WTC11 (cell line): ENCODE measurements around the gene LRP1. TPM values are rescaled to one million over a fixed set of nuclear protein-coding genes. Genes with fewer than 3 reads are reported as not detected.
A peak's percentile ranks its signal among the peaks of the same experiment; 100 is the strongest.

Experiments used
- ATAC-seq: fragments of 200-7000 bp; cut with Tn5 transposase; 2 replicates; pipeline ENCODE4 v1.10.0; 2021; ENCODE audit warnings: mild to moderate bottlenecking, moderate library complexity
- CTCF ChIA-PET: fragments of 300-600 bp; sonication (Branson Sonifier 250); formaldehyde crosslinking; loops from one replicate; lab custom pipeline; 2021; ENCODE audit warnings: antibody characterized with exemption; lab: Charles Lee
- POLR2A ChIA-PET: fragments of 350-600 bp; sonication (Branson Sonifier 250); formaldehyde crosslinking; loops from one replicate; lab custom pipeline; 2021; ENCODE audit warnings: antibody characterized with exemption; lab: Charles Lee
- DNase-seq: peaks from one replicate; pipeline ENCODE4 v3.0.0; 2021; ENCODE audit warnings: low spot score
- H3K27ac Mint-ChIP-seq: 2 replicates; pipeline ENCODE4 v1.8.0; 2021; ENCODE audit warnings: mixed read lengths
- H3K27me3 Mint-ChIP-seq: 2 replicates; pipeline ENCODE4 v1.8.0; 2021; ENCODE audit warnings: low read depth, mild to moderate bottlenecking, moderate library complexity, mixed read lengths
- H3K36me3 Mint-ChIP-seq: 2 replicates; pipeline ENCODE4 v1.8.0; 2021; ENCODE audit warnings: mixed read lengths
- H3K4me1 Mint-ChIP-seq: 2 replicates; pipeline ENCODE4 v1.8.0; 2022; ENCODE audit warnings: mixed read lengths
- H3K4me3 Mint-ChIP-seq: 2 replicates; pipeline ENCODE4 v1.8.0; 2021; ENCODE audit warnings: mild to moderate bottlenecking, moderate library complexity, mixed read lengths
- H3K9me3 Mint-ChIP-seq: 2 replicates; pipeline ENCODE4 v1.8.0; 2021; ENCODE audit warnings: mixed read lengths
- ATF3 ChIP-seq: sonication (generic); formaldehyde crosslinking; conservative IDR thresholded peaks from 2 replicates; pipeline ENCODE4 v1.8.1; 2022; ENCODE audit warnings: mild to moderate bottlenecking, missing genetic modification reagents
- ATF6 ChIP-seq: sonication (generic); formaldehyde crosslinking; IDR thresholded peaks from 2 replicates; pipeline ENCODE4 v1.8.1; 2023; ENCODE audit warnings: mild to moderate bottlenecking, missing genetic modification reagents
- CBFB ChIP-seq: sonication (generic); formaldehyde crosslinking; IDR thresholded peaks from 2 replicates; pipeline ENCODE4 v1.8.1; 2022; ENCODE audit warnings: mild to moderate bottlenecking, low read depth, missing genetic modification reagents
- E2F1 ChIP-seq: sonication (generic); formaldehyde crosslinking; IDR thresholded peaks from 2 replicates; pipeline ENCODE4 v1.8.0; 2022; ENCODE audit warnings: mild to moderate bottlenecking, missing genetic modification reagents
- E2F4 ChIP-seq: sonication (generic); formaldehyde crosslinking; IDR thresholded peaks from 2 replicates; pipeline ENCODE4 v1.8.1; 2022; ENCODE audit warnings: low read depth, mild to moderate bottlenecking, moderate library complexity, missing genetic modification reagents, borderline replicate concordance
- E2F5 ChIP-seq: sonication (generic); formaldehyde crosslinking; IDR thresholded peaks from 2 replicates; pipeline ENCODE4 v1.8.1; 2022; ENCODE audit warnings: mild to moderate bottlenecking, moderate library complexity, missing genetic modification reagents
- ETV6 ChIP-seq: sonication (generic); formaldehyde crosslinking; IDR thresholded peaks from 2 replicates; pipeline ENCODE4 v1.8.1; 2022; ENCODE audit warnings: mild to moderate bottlenecking, missing genetic modification reagents
- FOXP1 ChIP-seq: sonication (generic); formaldehyde crosslinking; IDR thresholded peaks from 2 replicates; pipeline ENCODE4 v1.8.0; 2022; ENCODE audit warnings: missing genetic modification reagents, mild to moderate bottlenecking, moderate library complexity, borderline replicate concordance
- IRF1 ChIP-seq: sonication (generic); formaldehyde crosslinking; IDR thresholded peaks from 2 replicates; pipeline ENCODE4 v1.8.0; 2023; ENCODE audit warnings: missing genetic modification reagents
- IRF2 ChIP-seq: sonication (generic); formaldehyde crosslinking; IDR thresholded peaks from 2 replicates; pipeline ENCODE4 v1.8.0; 2022; ENCODE audit warnings: low read depth, missing genetic modification reagents, borderline replicate concordance
- NFYB ChIP-seq: sonication (generic); formaldehyde crosslinking; conservative IDR thresholded peaks from 2 replicates; pipeline ENCODE4 v1.8.0; 2022; ENCODE audit warnings: low read depth, missing genetic modification reagents
- NR1H2 ChIP-seq: sonication (generic); formaldehyde crosslinking; IDR thresholded peaks from 2 replicates; pipeline ENCODE4 v1.9.0; 2021; ENCODE audit warnings: mild to moderate bottlenecking, moderate library complexity, missing genetic modification reagents
- NR3C1 ChIP-seq: sonication (generic); formaldehyde crosslinking; conservative IDR thresholded peaks from 2 replicates; pipeline ENCODE4 v1.8.1; 2023; ENCODE audit warnings: low read depth, mild to moderate bottlenecking, missing genetic modification reagents
- PRRX2 ChIP-seq: fragments of 250-450 bp; sonication (Bioruptor Pico); IDR thresholded peaks from 2 replicates; pipeline ENCODE4 v1.8.0; 2021; ENCODE audit warnings: mild to moderate bottlenecking
- SMAD3 ChIP-seq: sonication (generic); formaldehyde crosslinking; IDR thresholded peaks from 2 replicates; pipeline ENCODE4 v1.8.0; 2022; ENCODE audit warnings: missing genetic modification reagents, mild to moderate bottlenecking, borderline replicate concordance
- TP53 ChIP-seq: sonication (generic); formaldehyde crosslinking; IDR thresholded peaks from 2 replicates; pipeline ENCODE4 v1.8.1; 2023; ENCODE audit warnings: mild to moderate bottlenecking, missing genetic modification reagents
- ZNF121 ChIP-seq: sonication (generic); formaldehyde crosslinking; IDR thresholded peaks from 2 replicates; pipeline ENCODE4 v1.8.0; 2023; ENCODE audit warnings: missing genetic modification reagents
- ZNF138 ChIP-seq: sonication (generic); formaldehyde crosslinking; conservative IDR thresholded peaks from 2 replicates; pipeline ENCODE4 v1.8.1; 2022; ENCODE audit warnings: mild to moderate bottlenecking, moderate library complexity, missing genetic modification reagents
- ZNF396 ChIP-seq: fragments of 250-450 bp; sonication (Bioruptor Pico); IDR thresholded peaks from 2 replicates; pipeline ENCODE4 v1.8.0; 2021; ENCODE audit warnings: mild to moderate bottlenecking, moderate library complexity, borderline replicate concordance
- ZNF416 ChIP-seq: fragments of 250-450 bp; sonication (Bioruptor Pico); IDR thresholded peaks from 2 replicates; pipeline ENCODE4 v1.9.0; 2021; ENCODE audit warnings: mild to moderate bottlenecking, inconsistent platforms
- ZNF671 ChIP-seq: fragments of 250-450 bp; sonication (Bioruptor Pico); IDR thresholded peaks from 2 replicates; pipeline ENCODE4 v1.8.0; 2021; ENCODE audit warnings: mild to moderate bottlenecking
- total RNA-seq: library from RNA; stranded (reverse); gene quantifications from 3 replicates; pipeline ENCODE4 v1.2.3, GENCODE V29; 2021
- TF ChIP-seq, protein P1 (sequence below): sonication (generic); formaldehyde crosslinking; IDR thresholded peaks from 2 replicates; pipeline ENCODE4 v1.8.0; 2022; ENCODE audit warnings: mild to moderate bottlenecking, missing genetic modification reagents
- TF ChIP-seq, protein P2 (sequence below): fragments of 250-450 bp; sonication (Bioruptor Pico); IDR thresholded peaks from 2 replicates; pipeline ENCODE4 v1.9.0; 2021; ENCODE audit warnings: mild to moderate bottlenecking
- TF ChIP-seq, protein P3 (sequence below): sonication (generic); formaldehyde crosslinking; IDR thresholded peaks from 2 replicates; pipeline ENCODE4 v1.8.1; 2023; ENCODE audit warnings: mild to moderate bottlenecking, missing genetic modification reagents, moderate library complexity

Gene LRP1
- total RNA-seq, 1 experiment from 2014 or later: 120 TPM

GRCh38 chr12:57239587-57240065, 111.3 kb downstream of the LRP1 start (continued):
- TF ChIP-seq NR1H2 (CRISPR knock-in tag): no peak
- no peak for TF ChIP-seq ZNF121 (CRISPR knock-in tag)
- TF ChIP-seq PRRX2 (CRISPR knock-in tag): no peak
- no peak for TF ChIP-seq SMAD3 (CRISPR knock-in tag)
- TF ChIP-seq ZNF396: no peak
- TF ChIP-seq IRF2 (CRISPR knock-in tag): no peak

DNA sequence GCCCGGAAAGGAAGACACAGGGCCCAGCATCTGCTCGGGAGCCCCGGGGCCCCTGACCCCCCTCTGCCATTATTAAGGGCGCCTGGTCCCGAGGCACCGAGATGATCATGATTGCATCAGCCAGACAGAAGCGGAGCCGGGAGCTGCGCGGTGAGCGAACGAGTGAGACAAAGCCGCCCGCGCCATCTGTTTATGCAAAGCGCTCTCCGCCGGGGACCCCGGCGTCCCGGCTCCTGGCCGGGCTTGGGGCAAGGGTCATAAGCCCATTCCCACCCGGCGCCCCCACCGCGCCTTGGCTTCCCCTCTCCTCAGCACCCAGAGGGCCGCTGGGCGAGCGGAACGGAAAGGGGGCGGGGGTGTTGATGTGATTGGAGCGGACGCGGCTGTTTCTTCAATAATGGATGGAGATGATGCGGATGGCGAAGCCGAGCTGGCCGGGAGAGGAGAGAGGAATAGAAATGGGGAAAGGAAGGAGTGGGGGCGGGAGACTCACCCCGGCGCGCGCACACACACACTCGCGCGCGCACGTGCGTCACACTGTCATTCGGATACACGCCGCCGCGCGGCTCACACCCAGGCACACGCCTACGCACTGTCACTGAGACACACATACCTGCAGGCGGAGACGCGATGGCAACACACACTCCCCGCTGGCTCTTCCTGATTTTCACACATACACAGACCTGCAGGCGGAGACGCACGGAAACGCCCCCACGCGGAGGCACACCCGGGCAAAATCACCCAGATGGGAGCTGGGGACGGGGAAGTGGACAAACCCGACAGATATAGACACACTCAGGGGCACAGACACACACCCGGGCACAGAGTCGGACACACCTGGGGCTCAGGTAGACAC, 112.0 kb downstream of the LRP1 start:
- DNase-seq (peak; percentile 52), ATAC-seq (no peak)
- Mint-ChIP-seq H3K36me3 (no peaks in the 10 kb centered on the region), H3K4me3 (peak overlapping the region; percentile 84), H3K9me3 (no peaks in the 10 kb centered on the region), H3K27me3 (peaks cover 91% of the 10 kb centered on the region), H3K4me1 (peaks cover 68% of the 10 kb centered on the region), H3K27ac (no peak overlapping the region)
- POLR2A ChIA-PET: interaction anchor here (0.7 to 9.7 kb wide), 5 partner anchors 8 to 215 kb away, joined by 3 to 97 read pairs (median 18); partner anchors contain the start of genes INHBE and SHMT2
- CTCF ChIA-PET: interaction anchor here (0.5 to 18.5 kb wide), 16 partner anchors 11 to 219 kb away, joined by 3 to 660 read pairs (median 4); partner anchors contain the start of genes GLI1, INHBE, LRP1 and NXPH4
- TF ChIP-seq, protein P1, sequence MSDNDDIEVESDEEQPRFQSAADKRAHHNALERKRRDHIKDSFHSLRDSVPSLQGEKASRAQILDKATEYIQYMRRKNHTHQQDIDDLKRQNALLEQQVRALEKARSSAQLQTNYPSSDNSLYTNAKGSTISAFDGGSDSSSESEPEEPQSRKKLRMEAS (CRISPR knock-in tag): peak; percentile 49; the same call in 1 of the 2 replicates
- TF ChIP-seq, protein P2, sequence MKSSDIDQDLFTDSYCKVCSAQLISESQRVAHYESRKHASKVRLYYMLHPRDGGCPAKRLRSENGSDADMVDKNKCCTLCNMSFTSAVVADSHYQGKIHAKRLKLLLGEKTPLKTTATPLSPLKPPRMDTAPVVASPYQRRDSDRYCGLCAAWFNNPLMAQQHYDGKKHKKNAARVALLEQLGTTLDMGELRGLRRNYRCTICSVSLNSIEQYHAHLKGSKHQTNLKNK: no peak
- no peak for TF ChIP-seq ZNF138 (CRISPR knock-in tag)
- no peak for TF ChIP-seq ATF6 (CRISPR knock-in tag)
- no peak for TF ChIP-seq E2F1 (CRISPR knock-in tag)
- no peak for TF ChIP-seq CBFB (CRISPR knock-in tag)
- no peak for TF ChIP-seq E2F5
- no peak for TF ChIP-seq ZNF671 (CRISPR knock-in tag)
- TF ChIP-seq ETV6 (CRISPR knock-in tag): no peak
- no peak for TF ChIP-seq IRF1 (CRISPR knock-in tag)
- TF ChIP-seq TP53: 0 out of 2 replicates have a peak, but pooled peaks have one; percentile 51
- TF ChIP-seq FOXP1 (CRISPR knock-in tag): no peak; the same call in 1 of the 2 replicates
- TF ChIP-seq, protein P3, sequence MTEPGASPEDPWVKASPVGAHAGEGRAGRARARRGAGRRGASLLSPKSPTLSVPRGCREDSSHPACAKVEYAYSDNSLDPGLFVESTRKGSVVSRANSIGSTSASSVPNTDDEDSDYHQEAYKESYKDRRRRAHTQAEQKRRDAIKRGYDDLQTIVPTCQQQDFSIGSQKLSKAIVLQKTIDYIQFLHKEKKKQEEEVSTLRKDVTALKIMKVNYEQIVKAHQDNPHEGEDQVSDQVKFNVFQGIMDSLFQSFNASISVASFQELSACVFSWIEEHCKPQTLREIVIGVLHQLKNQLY (CRISPR knock-in tag): no peak
- TF ChIP-seq E2F4 (CRISPR knock-in tag): no peak
- TF ChIP-seq NR3C1 (CRISPR knock-in tag): no peak
- TF ChIP-seq NFYB (CRISPR knock-in tag): no peak
- TF ChIP-seq ZNF416 (CRISPR knock-in tag): 0 out of 2 replicates have a peak, but pooled peaks have one; percentile 35
- TF ChIP-seq ATF3: no peak
